HG02610 (cell line): ENCODE measurements around the gene PLXNA4.

Source experiments
- ATAC-seq: cut with Tn5 transposase; IDR thresholded peaks from one replicate; pipeline ENCODE4 v1.9.1; 2021; ENCODE audit warnings: mild to moderate bottlenecking, moderate library complexity; ENCODE audit not compliant: unreplicated experiment

PLXNA4 gene

DNA sequence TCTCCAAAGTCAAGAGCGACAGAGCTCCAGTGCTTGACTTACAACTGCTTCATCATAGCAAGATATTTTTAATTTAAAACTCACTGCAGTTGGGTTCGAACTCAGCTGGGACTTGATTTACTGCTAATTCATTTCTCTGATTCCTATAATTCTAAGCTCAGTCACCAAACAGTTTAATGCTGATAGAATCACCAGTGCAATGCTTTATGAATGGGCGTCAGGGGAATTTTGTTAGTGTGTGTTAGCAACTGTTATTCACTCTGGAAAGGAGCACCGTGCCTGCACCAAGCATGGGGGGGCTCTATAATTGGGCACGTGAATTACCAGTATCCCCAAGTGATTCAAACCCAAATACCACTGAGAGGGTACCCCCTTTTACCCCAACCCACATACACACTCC, 10.4 kb downstream of the PLXNA4 start:
- ATAC-seq: no peak

GRCh38 chr7:132565441-132565840, 10.8 kb downstream of the PLXNA4 start:
- ATAC-seq: no peak

DNA sequence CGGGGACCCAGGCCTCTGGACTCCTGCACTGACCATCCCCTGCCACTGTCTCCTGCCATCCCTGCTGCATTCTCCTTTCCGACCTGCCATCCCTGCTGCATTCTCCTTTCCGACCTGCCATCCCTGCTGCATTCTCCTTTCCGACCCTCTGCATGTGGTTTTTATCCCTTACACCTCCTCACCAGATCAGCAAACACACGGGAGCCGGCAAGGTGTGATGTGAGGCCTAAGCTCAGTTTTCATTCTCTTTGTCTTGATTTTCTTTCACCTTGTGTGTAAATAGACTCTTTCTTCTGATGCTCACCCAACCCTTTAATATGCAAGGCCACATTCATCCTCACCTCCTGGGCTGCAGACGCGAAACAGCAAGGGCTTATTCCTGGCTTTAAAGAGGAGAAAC, 11.4 kb downstream of the PLXNA4 start:
- ATAC-seq: no peak

GRCh38 chr7:132564090-132564489, 12.2 kb downstream of the PLXNA4 start:
- no peak for ATAC-seq

- ATAC-seq: no peak
These were observed 13.6 kb downstream of the PLXNA4 start for GRCh38 chr7:132562690-132563089.

GRCh38 chr7:132561763-132562162, 14.5 kb downstream of the PLXNA4 start:
- no peak for ATAC-seq

DNA sequence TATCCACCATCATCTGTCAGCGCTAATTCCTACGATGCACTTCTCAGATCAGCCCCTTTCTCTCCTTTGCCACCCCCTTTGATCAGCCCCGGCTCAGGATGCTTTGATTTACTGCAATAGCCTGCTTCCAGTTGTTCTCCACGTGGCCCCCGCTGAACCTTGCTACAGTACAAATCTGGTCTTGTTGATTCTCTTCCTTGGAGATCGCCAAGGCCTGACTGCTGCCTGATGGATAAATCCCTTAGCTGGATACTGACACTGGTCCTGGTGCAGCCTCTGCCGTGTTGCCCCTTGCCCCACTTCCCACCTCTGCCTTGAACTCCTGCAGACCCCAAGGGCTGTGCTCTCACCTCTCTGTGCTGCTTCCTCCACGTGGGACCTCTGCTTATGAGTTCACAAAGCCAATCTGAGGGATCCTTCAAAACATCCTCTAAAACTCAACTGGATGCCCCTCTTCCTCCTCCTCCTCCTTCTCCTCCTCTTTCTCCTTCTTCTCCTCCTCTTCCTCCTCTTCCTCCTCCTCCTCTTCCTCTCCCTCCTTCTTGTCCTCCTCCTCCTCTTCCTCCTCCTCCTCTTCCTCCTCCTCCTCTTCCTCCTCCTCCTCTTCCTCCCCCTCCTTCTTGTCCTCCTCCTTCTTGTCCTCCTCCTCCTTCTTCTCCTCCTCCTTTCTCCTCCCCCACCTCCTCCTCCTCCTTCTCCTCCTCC, 15.3 kb downstream of the PLXNA4 start:
- ATAC-seq: no peak

- ATAC-seq: no peak
These were observed 16.2 kb downstream of the PLXNA4 start for GRCh38 chr7:132560105-132560504.

DNA sequence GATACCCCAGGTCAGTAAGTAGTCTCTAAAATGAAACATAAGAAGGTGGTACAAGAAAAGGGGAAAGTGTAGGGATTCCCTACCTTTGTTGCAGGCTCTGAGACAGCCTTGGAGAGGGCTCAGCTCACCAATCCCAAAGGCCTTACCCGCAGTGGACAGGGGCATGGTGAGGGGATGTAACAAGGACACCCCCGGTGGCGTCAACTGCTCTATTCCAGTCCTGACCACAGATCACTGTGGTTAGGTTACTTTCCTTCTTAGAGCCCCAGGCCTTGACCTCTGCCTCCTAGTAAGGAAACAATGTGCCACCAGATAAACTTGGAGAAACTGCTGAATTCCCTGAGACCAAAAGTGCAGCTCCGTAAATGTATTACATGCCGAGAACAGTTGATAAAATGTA, 17.5 kb downstream of the PLXNA4 start:
- no peak for ATAC-seq

GRCh38 chr7:132557489-132558044, 18.7 kb downstream of the PLXNA4 start:
- ATAC-seq: no peak

DNA sequence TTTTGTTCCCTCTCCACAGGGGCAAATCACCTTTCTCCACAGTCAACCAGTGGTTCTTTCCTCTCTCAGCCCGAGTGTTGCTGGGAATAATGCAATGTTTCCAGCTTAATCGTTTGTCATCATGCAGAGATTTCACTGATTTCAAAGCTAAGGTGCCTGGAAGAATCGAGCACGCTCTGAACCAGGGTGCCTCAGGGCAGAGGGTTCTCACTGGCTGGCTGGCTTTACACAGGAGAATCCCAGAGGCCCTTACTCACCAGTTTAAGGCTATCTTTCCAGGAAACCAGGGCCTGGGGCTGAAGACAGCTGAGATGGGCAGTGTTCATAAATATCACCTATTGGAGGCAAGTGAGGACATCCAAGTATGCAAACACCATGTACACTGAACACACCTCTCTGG, 21.8 kb downstream of the PLXNA4 start:
- ATAC-seq: no peak

DNA sequence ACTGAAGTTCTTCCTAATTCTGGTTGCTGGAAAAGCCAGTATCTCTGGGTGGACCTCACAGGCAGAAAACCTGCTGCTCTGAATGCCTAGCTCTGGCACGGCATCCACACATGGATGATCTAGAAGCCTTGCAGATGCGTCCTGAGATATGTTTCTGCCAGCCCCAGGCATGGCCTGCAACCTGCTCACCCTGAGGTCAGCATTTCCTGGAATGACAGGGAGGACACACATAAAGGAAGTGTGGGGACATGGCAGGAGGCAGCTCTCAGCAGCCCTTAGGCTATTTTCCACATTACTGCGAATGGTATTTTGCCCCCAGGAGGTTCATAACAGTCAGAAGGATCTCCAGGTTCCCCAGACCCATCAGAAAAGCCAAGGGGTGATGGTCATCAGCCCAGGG, 23.2 kb downstream of the PLXNA4 start:
- ATAC-seq: no peak

DNA sequence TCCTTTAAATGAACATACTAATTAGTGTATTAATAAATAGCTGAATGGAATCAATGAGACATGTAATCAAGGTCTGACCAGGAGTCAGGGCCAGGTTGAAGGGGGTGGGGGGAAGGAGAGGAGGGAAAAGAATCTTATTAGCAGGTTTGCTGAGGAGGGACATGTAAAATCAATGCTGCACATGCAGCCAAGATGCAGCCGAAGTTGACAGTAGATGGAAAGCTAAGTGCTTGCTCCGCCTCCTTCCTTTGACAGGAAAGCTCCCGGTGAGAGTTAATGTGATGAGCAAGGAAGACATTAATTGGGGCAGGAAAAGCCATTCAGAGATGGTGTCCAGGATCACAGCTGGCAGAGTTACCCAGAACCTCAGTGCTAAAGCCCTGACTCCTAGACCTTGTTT, 24.4 kb downstream of the PLXNA4 start:
- ATAC-seq: no peak

GRCh38 chr7:132551439-132551838, 24.8 kb downstream of the PLXNA4 start:
- no peak for ATAC-seq

- no peak for ATAC-seq
These were observed 27.7 kb downstream of the PLXNA4 start for GRCh38 chr7:132548489-132549078.

DNA sequence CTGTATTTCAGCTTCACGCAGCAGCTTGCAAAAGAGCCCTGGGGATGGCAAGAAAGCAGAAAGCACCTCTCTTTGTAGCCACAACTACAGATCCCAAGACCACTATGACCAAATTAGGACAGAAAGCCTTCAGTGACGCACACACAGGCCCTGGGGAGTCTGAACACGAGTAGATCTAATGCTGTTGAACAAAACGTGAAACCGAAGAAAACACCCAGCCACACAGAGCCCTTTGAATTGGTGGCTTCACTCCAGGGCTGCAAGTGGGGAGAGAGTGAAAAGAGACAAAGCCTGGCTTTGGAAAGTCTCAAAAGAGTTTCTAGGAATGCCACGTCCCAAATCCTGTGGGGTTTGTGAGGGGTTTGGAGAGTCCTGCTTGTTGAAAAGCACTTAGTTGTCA, 28.4 kb downstream of the PLXNA4 start:
- no peak for ATAC-seq

DNA sequence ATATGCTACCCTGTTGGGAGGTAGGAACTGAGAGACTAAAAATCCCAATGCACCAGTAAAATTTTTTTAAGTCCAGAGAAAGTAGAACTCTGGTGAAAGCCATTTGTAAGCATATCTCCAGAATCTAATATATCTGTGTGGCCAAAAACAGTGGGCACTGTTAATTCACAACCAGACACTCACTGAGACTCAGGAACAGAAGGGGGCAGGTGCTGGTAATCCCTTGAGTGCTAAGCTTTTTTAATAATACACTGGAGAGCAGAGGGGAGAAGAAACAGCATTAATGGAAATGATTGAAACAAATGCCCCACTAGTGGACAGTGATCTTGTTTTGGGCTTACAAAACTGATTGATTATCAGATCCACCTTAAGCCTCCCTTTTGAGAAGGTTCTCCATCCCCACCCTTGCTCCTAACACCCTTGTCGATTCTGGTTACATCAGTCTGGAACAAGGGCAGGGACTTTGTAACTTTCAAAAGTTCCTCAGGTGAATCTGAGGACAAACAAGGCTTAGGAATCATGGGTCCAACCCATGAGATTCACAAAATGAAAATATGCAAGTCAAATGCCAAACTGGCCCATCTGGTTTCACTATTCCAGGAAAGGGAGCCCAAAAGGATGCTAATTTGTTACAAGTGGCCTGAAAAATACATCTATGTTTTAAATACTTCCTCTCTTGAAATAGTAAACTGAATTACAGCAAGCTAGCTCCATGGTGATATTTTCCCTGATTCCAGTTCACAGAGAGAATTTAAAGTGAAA, 29.7 kb downstream of the PLXNA4 start:
- ATAC-seq: no peak

DNA sequence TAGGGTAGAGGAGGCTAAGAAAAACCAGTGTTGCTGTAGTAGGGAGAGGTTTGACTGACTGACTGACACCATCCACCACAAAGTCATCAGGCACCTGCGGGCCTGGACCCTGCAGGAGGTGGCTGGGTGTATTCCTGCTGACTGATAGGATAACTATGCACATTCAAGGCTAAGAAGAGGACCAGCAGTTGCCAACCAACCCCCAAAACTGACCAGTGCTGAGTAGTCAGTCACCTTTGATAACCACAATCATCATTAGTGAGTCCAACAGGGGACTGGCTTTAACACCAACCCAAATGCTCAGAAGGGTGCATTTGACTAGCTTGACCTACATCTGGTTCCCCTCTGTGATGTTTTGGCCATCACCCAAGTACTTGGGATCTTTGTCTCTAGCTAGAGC, 30.5 kb downstream of the PLXNA4 start:
- ATAC-seq: no peak

DNA sequence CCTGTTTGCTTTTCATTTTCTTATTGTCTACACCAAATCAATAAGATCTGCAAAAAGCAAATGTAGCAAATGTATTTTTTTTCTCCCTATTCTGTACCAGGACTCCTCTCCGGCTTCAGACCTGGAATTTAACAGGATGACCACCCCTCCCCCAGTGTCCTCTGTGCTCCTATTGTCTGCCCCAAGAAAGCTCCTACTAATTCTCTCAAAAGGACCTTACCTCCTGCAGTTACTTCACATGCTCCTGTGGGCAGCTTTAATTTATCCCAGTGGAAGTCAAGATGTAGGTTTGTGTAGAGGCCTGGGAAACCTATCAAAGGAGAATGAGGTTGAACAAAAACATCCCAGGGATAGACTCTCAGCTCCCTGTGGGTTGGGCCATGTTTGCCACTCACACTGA, 31.3 kb downstream of the PLXNA4 start:
- ATAC-seq: no peak

GRCh38 chr7:132544025-132544424, 32.2 kb downstream of the PLXNA4 start:
- no peak for ATAC-seq

GRCh38 chr7:132542895-132543294, 33.4 kb downstream of the PLXNA4 start:
- ATAC-seq: no peak

DNA sequence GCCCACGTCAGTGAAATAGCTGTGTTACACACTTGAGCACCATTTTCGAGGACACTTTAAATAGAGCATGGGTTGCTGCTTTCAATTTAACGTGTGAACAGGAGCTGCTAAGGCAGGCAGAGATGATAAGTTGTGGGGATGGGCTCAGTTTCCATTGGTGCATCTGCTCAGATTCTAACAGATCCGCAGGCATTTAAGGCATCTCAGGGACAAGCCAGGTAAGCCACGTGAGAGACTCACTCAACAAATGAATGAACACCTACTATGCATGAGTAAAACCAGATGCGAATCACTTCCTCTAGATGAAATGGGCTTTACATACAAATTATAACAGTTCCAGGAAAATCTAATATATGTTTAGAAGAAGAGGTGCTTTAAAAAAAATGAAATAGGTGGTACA, 34.6 kb downstream of the PLXNA4 start:
- ATAC-seq: no peak
